Fibroblast of mammary gland (primary cell): Measurements from ENCODE around the gene CERS6.
"Not testable (repeated sequence)": the region's sequence is repeated elsewhere in the genome, so short reads cannot be mapped to it uniquely, and the experiment has no call there.

Experiments
- DNase-seq: peaks from one replicate; pipeline ENCODE4 v3.0.0-alpha.2; 2010; ENCODE audit warnings: low read depth
- H3K4me3 ChIP-seq: 2 replicates; pipeline ENCODE4 v1.5.1; 2011; ENCODE audit warnings: low read depth, mild to moderate bottlenecking, low read length, moderate library complexity; ENCODE audit not compliant: control insufficient read depth
- CTCF ChIP-seq: conservative IDR thresholded peaks from 2 replicates; pipeline ENCODE4 v1.5.1; 2011; ENCODE audit warnings: low read depth, low read length, inconsistent platforms; ENCODE audit not compliant: control insufficient read depth, insufficient read depth

CERS6 gene

GRCh38 chr2:168486477-168486876 lies 30.4 kb downstream of the CERS6 start:
- no peak for DNase-seq
- TF ChIP-seq CTCF: no peak
- H3K4me3 ChIP-seq: no peak overlapping the region

GRCh38 chr2:168490015-168490874 lies 34.2 kb downstream of the CERS6 start:
- no peak overlapping the region for H3K4me3 ChIP-seq
- DNase-seq: peak; percentile 61
- no peak for TF ChIP-seq CTCF

GRCh38 chr2:168490946-168491605 lies 35.0 kb downstream of the CERS6 start:
- no peak for TF ChIP-seq CTCF
- H3K4me3 ChIP-seq: no peak overlapping the region
- no peak for DNase-seq

- not testable (repeated sequence) for DNase-seq, H3K4me3 ChIP-seq
Measured at GRCh38 chr2:168491728-168492127, 35.7 kb downstream of the CERS6 start.

- H3K4me3 ChIP-seq, DNase-seq: not testable (repeated sequence)
Measured at GRCh38 chr2:168493219-168493618, 37.1 kb downstream of the CERS6 start.

- H3K4me3 ChIP-seq: no peak overlapping the region
- DNase-seq: peak; percentile 30
- peak; percentile 25 for TF ChIP-seq CTCF
Measured at GRCh38 chr2:168494190-168494711, 38.2 kb downstream of the CERS6 start.

- no peak for DNase-seq
- no peak for TF ChIP-seq CTCF
- H3K4me3 ChIP-seq: no peak overlapping the region
Measured at GRCh38 chr2:168495524-168495923, 39.5 kb downstream of the CERS6 start.
